M059J (cell line): ENCODE data around the gene NTF3. TPM values are rescaled to one million over a fixed set of nuclear protein-coding genes. Genes with fewer than 3 reads are reported as not detected.

ENCODE experiments used
- DNase-seq: peaks from one replicate; pipeline ENCODE4 v3.0.0-alpha.2; 2012; ENCODE audit warnings: low read depth
- total RNA-seq: library from RNA; depleted of rRNA; stranded (reverse); fragments of >200 nt; shearing (Covaris generic); gene quantifications from 2 replicates; pipeline ENCODE4 v1.2.3, GENCODE V29; 2014; rRNA removed

NTF3 gene
- 1.5 and 1.7 TPM in 2 replicates for total RNA-seq

- peak; percentile 28 for DNase-seq
These were observed at the start of gene NTF3 for GRCh38 chr12:5432011-5432400. TSS of gene NTF3 (plus strand) at chr12:5432108. CDS start at chr12:5432325, 217 bp downstream.

DNA sequence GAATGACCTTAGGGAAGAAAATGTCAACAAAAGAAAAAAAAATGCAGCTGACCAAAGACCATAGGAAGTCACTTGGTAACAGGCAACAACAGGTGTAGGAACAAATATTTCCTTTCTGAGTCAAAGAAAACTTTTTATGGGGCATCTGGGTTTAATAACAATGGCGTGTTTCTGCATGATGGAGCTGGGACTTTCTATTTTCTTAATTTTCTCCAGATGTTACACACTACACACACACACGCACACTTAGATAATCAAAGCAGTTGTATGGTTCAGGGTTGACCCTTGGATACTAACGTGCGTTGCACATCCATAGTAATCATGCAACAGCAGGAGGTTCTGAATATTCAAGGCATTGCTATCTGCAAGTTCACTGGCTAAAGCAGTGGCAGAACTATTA is 47.9 kb upstream of the NTF3 start:
- peak; percentile 34 for DNase-seq

GRCh38 chr12:5388581-5389535 is 43.0 kb upstream of the NTF3 start:
- DNase-seq = peak; percentile 81

DNA sequence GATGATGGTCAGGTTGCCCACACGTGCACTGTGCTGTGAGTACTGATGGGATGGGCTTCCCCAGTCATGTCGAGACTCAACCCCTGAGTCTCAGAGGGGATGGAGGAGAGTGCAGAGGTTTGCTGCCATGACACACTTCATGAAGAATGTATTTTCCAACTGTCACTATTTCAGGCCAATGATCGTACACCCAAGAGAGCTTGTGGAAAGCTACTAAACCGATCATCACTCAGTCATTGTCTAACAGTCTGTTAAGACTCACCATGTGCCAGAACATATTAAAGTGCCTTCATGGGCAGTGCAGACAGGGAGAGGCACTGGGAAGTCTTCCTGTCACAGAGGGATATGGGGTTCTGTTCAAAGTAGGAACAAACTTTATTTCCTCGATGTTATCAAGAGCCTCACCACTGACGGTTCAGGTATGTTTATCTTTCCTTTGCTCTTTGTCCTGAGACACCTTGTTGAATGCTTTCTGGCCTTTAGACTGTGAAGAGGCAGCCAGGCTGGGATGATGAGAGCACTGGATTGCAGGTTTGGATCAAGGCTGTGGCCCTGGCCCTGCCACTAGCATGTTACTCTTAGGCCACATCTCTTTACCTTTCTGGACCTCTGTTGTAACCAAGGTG is 41.6 kb upstream of the NTF3 start:
- peak; percentile 58 for DNase-seq

GRCh38 chr12:5391653-5392052 is 40.3 kb upstream of the NTF3 start:
- DNase-seq = peak; percentile 54

DNA sequence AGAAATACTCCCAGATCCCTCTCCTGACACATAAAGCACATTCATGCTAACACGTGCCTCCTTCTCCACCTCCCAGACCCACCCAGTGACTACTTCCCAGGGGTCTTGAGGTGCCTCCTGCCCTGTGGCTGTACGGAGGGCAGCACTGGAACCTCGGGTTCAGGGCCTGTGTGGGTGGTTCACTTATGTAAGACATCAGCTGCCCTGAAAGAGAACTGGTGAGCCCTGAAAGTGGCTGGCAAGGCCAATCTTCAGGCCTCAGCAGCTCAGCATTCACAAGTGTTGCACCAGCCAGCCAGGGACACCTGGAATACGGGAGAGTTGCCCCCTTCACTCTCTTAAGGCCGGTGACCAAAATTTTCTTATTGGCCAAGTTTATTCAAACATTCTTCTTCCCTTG is 38.9 kb upstream of the NTF3 start:
- no peak for DNase-seq

DNA sequence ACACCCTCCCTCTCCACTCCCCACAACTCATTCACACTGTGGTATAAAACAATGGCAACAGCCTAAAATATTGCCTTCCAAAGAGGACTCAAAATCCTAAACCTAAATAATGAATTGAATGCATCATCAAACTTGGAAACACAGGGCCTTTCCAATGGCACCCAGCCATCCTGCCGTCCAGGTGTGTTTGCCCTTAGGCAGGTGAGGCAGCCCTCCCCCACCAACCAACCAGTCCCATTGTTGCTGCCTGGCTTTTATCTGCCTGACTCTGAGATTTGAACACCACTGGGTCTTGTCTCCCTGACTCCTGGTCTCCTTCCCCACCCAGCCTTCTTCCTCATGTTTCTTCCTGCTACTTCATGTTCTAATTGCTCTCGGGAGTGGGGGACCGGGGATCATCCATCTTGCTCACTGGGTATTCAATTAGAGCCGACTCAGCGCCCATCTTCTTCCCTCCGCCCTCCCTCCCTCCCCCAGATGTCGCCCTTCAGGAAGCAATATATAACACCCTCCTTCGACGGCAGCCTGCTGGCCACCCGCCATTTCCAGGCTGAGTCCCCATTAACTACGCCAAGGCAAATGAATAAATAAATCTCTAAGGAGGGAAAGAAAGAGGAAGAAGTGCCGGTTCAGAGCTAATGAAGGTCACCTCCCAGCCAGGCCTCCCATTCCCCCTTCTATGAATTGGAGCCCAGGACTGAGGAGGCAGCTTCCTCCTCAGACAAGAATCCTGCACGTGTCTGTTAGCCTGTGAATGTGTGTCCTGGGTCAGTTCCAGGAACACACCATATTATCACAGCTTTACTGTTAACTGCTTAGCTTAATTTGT is 36.3 kb upstream of the NTF3 start:
- no peak for DNase-seq

DNA sequence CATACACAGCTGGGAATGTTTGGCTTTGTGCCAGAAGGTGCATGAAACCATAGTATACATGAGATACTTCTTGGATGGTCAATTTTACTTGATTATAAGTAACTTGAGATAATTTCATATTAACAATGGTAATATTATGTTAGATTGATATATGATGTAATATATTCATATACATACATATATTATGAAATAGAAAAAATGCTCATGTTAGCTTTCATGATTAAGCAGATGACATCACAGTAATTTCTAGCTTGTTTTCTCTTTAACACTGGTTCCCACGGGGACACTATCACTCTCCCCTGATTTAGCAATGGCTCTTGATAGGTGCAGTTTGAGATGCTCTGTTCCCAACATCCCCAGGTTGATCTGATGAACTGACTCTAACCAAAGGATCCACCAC is 35.4 kb upstream of the NTF3 start:
- DNase-seq = no peak

- no peak for DNase-seq
These were observed 32.6 kb upstream of the NTF3 start for GRCh38 chr12:5399266-5399665.

- no peak for DNase-seq
These were observed 29.6 kb upstream of the NTF3 start for GRCh38 chr12:5402009-5402935.

DNA sequence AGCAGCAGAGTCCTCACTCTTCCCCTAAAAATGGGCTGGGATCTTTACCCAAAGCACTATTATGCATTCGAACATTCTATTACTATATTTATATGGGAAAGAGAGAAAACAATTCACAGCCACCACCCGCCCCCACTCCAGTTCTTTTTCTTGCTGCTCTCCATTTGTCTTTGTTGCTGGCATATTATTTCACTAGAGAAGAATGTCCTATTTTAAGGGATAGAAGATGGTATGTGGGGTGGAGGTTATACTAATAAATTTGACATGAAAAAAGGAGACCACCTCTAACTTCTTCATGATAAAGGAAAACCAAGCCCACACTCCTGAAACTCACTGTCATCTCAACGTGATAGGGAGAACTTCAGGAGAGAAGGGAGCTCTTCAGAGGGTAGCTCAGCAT is 28.5 kb upstream of the NTF3 start:
- no peak for DNase-seq

DNA sequence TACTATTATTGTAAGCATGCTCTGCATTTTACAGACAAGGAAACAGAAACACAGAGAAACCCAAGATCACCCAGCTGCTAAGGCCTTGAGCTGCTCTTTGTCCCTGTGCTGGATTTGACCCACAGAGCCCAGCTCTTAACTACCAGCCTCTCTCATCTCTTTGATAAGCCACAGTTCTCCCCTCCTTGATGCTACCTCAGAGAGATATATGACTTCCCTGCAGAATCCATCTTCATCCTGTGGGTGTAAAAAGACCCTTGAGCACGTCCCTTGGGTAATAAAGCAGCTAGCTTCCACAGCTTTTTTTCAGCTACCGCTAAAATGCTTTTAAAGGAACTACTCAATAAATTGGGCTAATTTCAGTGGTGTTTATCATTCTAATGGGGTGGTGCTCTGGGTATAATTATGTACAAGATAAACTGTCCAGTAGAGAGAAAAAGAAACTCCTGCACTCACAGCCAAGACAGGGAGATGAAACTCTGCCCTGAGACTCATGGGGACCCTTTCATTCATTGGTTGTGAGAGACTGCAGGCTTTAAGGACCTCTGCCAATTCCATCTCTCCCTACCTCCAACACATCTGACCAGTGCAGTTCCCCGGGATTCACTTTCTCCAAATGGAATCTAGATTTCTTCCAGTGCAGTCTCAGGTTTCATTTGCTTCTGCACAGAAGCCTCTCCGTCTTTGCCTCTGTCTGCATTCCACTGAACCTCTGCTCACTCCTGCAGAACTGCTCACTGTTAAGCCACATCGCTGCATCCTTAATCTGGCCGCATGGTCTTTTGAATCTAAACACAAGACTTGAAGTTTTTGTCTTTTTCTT is 24.7 kb upstream of the NTF3 start:
- DNase-seq = peak; percentile 45

- DNase-seq = no peak
These were observed 22.3 kb upstream of the NTF3 start for GRCh38 chr12:5409619-5410018.

GRCh38 chr12:5416571-5416970 is 15.3 kb upstream of the NTF3 start:
- DNase-seq = no peak

DNA sequence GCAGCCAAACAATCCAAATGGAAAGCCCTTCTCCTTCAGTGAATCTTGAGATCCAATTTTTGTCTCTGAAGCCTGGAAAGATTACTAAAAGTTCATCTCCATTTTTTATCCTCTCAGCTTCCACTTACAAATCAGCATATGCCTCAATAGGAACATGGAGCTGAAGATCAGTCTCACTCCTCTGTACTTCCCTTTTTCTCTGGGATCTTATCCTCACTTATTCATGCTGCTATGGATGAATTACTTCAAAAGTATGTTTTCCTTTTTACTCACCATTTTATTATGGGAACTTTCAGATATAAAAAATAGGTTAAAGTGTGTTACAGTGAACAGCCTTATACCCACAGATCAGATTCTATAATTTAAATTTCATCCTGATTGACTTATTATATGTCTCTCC is 14.4 kb upstream of the NTF3 start:
- DNase-seq = peak; percentile 21

- peak; percentile 56 for DNase-seq
These were observed 3.3 kb upstream of the NTF3 start for GRCh38 chr12:5428332-5429221.

GRCh38 chr12:5429741-5430557 is 2.0 kb upstream of the NTF3 start:
- no peak for DNase-seq
